SK-N-SH (cell line): ENCODE data around the gene KIF2A. TPM values are rescaled to one million over a fixed set of nuclear protein-coding genes. Genes with fewer than 3 reads are reported as not detected.

Experiments used
- CTCF ChIA-PET: fragments of 300-600, 350-600 bp; formaldehyde crosslinking; extraction: SDS; loops from one replicate; lab custom pipeline; 2021; lab: Yijun Ruan, JAX
- POLR2A ChIA-PET: fragments of 350-600 bp; sonication (Branson Sonifier 250); formaldehyde crosslinking; extraction: SDS; loops from one replicate; lab custom pipeline; 2020; ENCODE audit warnings: antibody characterized with exemption, inconsistent platforms; lab: Yijun Ruan, JAX
- DNase-seq: peaks from one replicate; pipeline ENCODE4 v3.0.0; 2012
- H2AFZ ChIP-seq: fragments of 200-600 bp; sonication (generic); 2 replicates; pipeline ENCODE4 v1.8.1; 2016; ENCODE audit warnings: antibody characterized with exemption, mild to moderate bottlenecking, low read depth
- H3F3A ChIP-seq: fragments of 200-600 bp; sonication (generic); replicated peaks from 2 replicates; pipeline ENCODE3; 2016; ENCODE audit warnings: antibody characterized with exemption, mild to moderate bottlenecking; ENCODE audit not compliant: insufficient read depth
- H3K27ac ChIP-seq, 2 experiments: fragments of 200-500 bp in 1 of 2; fragments of 200-600 bp in 1 of 2; sonication (Bioruptor generic) in 1 of 2; sonication (generic), shearing (Covaris generic) in 1 of 2; 2 replicates each; pipeline versions ENCODE4 v1.5.1 to v1.6.1; 2014 to 2016; ENCODE audit warnings: low read depth in 2 of 2, inconsistent platforms in 1 of 2, low read length in 1 of 2, mild to moderate bottlenecking in 1 of 2, mixed read lengths in 1 of 2
- H3K27me3 ChIP-seq: fragments of 200-600 bp; sonication (generic), shearing (Covaris generic); 2 replicates; pipeline ENCODE4 v1.6.1; 2016; ENCODE audit warnings: mixed run types; ENCODE audit not compliant: insufficient read depth
- H3K36me3 ChIP-seq, 2 experiments: fragments of 200-500 bp in 1 of 2; fragments of 200-600 bp in 1 of 2; sonication (Bioruptor generic) in 1 of 2; sonication (generic) in 1 of 2; replicated peaks in 1 of 2; 2 replicates each; pipeline versions ENCODE3 to v1.5.1; 2014 to 2016; ENCODE audit warnings: low read length in 1 of 2, mild to moderate bottlenecking in 1 of 2; ENCODE audit not compliant: insufficient read depth in 2 of 2, control insufficient read depth in 1 of 2
- H3K4me1 ChIP-seq, 2 experiments: fragments of 200-500 bp in 1 of 2; fragments of 200-600 bp in 1 of 2; sonication (Bioruptor generic) in 1 of 2; sonication (generic), shearing (Covaris generic) in 1 of 2; 2 replicates each; pipeline versions ENCODE4 v1.5.1 to v1.6.1; 2014 to 2016; ENCODE audit warnings: low read depth in 1 of 2, low read length in 1 of 2, mixed run types in 1 of 2; ENCODE audit not compliant: insufficient read depth in 2 of 2, control insufficient read depth in 1 of 2
- H3K4me2 ChIP-seq: fragments of 200-600 bp; sonication (generic), shearing (Covaris generic); 2 replicates; pipeline ENCODE4 v1.6.1; 2017; ENCODE audit warnings: mixed run types
- H3K4me3 ChIP-seq, 2 experiments: fragments of 200-500 bp in 1 of 2; fragments of 200-600 bp in 1 of 2; sonication (Bioruptor generic) in 1 of 2; sonication (generic), shearing (Covaris generic) in 1 of 2; 2 replicates each; pipeline versions ENCODE4 v1.5.1 to v1.8.1; 2014 to 2016; ENCODE audit warnings: low read depth in 2 of 2, inconsistent platforms in 1 of 2, low read length in 1 of 2, mild to moderate bottlenecking in 1 of 2, mixed read lengths in 1 of 2, moderate library complexity in 1 of 2
- H3K79me2 ChIP-seq: fragments of 200-600 bp; sonication (generic); 2 replicates; pipeline ENCODE4 v1.8.1; 2017; ENCODE audit warnings: mild to moderate bottlenecking; ENCODE audit not compliant: insufficient read depth
- H3K9ac ChIP-seq: fragments of 200-600 bp; sonication (generic); 2 replicates; pipeline ENCODE4 v1.6.1; 2017; ENCODE audit warnings: mixed run types
- H3K9me2 ChIP-seq: fragments of 200-600 bp; sonication (generic); 2 replicates; pipeline ENCODE4 v1.6.1; 2017; ENCODE audit warnings: mixed run types
- H3K9me3 ChIP-seq: fragments of 200-600 bp; sonication (generic); 2 replicates; pipeline ENCODE4 v1.6.1; 2017; ENCODE audit warnings: mixed run types, mild to moderate bottlenecking, moderate library complexity
- H4K20me1 ChIP-seq: fragments of 200-600 bp; sonication (generic); 2 replicates; pipeline ENCODE4 v1.6.1; 2017; ENCODE audit warnings: mild to moderate bottlenecking, mixed run types; ENCODE audit not compliant: insufficient read depth
- CHD2 ChIP-seq: fragments of 150-350 bp; IDR thresholded peaks from 2 replicates; pipeline ENCODE4 v1.6.1; 2018; ENCODE audit warnings: low read length; ENCODE audit not compliant: partially characterized antibody
- CTCF ChIP-seq: fragments of 200-600 bp; sonication (generic); IDR thresholded peaks from 2 replicates; pipeline ENCODE4 v1.6.1; 2017; ENCODE audit warnings: antibody characterized with exemption, mild to moderate bottlenecking, moderate library complexity
- ELF1 ChIP-seq: IDR thresholded peaks from 2 replicates; pipeline ENCODE4 v1.4.0; 2012
- FOXJ3 ChIP-seq: sonication (generic); formaldehyde crosslinking; IDR thresholded peaks from 2 replicates; pipeline ENCODE4 v1.5.1; 2020; ENCODE audit warnings: mild to moderate bottlenecking, missing genetic modification reagents
- FOXM1 ChIP-seq: IDR thresholded peaks from 2 replicates; pipeline ENCODE4 v1.4.0; 2012; ENCODE audit warnings: low read depth, mild to moderate bottlenecking
- IRF3 ChIP-seq: fragments of 150-350 bp; IDR thresholded peaks from 2 replicates; pipeline ENCODE4 v1.6.1; 2016; ENCODE audit warnings: mild to moderate bottlenecking, low read depth, low read length
- MXI1 ChIP-seq: IDR thresholded peaks from 2 replicates; pipeline ENCODE4 v1.6.1; 2012; ENCODE audit warnings: mild to moderate bottlenecking, low read depth, low read length, improper control_type of control experiment
- NFIC ChIP-seq: IDR thresholded peaks from 2 replicates; pipeline ENCODE4 v1.4.0; 2012; ENCODE audit warnings: borderline replicate concordance
- NRF1 ChIP-seq: IDR thresholded peaks from 2 replicates; pipeline ENCODE4 v1.6.1; 2012; ENCODE audit warnings: low read depth, mild to moderate bottlenecking, low read length
- PBX3 ChIP-seq: IDR thresholded peaks from 2 replicates; pipeline ENCODE4; 2012
- POLR2AphosphoS5 ChIP-seq: IDR thresholded peaks from 2 replicates; pipeline ENCODE4 v1.6.1; 2012; ENCODE audit warnings: low read depth, low read length
- RAD21 ChIP-seq: IDR thresholded peaks from 2 replicates; pipeline ENCODE4 v1.6.1; 2012; ENCODE audit warnings: mild to moderate bottlenecking, low read length
- REST ChIP-seq: IDR thresholded peaks from 2 replicates; pipeline ENCODE4 v1.6.1; 2012; ENCODE audit warnings: mild to moderate bottlenecking, low read depth, low read length, moderate library complexity
- RFX5 ChIP-seq: IDR thresholded peaks from 2 replicates; pipeline ENCODE4 v1.6.1; 2012; ENCODE audit warnings: mild to moderate bottlenecking, improper control_type of control experiment, low read length
- SMC3 ChIP-seq: IDR thresholded peaks from 2 replicates; pipeline ENCODE4 v1.6.1; 2012; ENCODE audit warnings: low read depth, low read length, improper control_type of control experiment
- TCF12 ChIP-seq: IDR thresholded peaks from 2 replicates; pipeline ENCODE4 v1.4.0; 2012
- TEAD4 ChIP-seq: IDR thresholded peaks from 2 replicates; pipeline ENCODE4 v1.4.0; 2012; ENCODE audit warnings: mild to moderate bottlenecking, borderline replicate concordance; ENCODE audit not compliant: insufficient read depth
- USF1 ChIP-seq: IDR thresholded peaks from 2 replicates; pipeline ENCODE4 v1.4.0; 2012; ENCODE audit warnings: low read depth, borderline replicate concordance
- USF2 ChIP-seq: fragments of 150-350 bp; IDR thresholded peaks from 2 replicates; pipeline ENCODE4 v1.6.1; 2017; ENCODE audit warnings: antibody characterized with exemption, low read length, low read depth, borderline replicate concordance
- YY1 ChIP-seq: IDR thresholded peaks from 2 replicates; pipeline ENCODE4 v1.4.0; 2012; ENCODE audit warnings: low read depth, mild to moderate bottlenecking
- WGBS: methylation state at CpG from one replicate; pipeline ENCODE4 v1.1.6; 2017; ENCODE audit warnings: low lambda C conversion rate; 5-methylcytosine and 5-hydroxymethylcytosine counted together
- polyA plus RNA-seq, 3 experiments: library from polyadenylated mRNA; depleted of rRNA; stranded (reverse); fragments of >200 nt; gene quantifications; 2 replicates each; pipeline ENCODE4 v1.2.3, GENCODE V29; 2012

The KIF2A gene
- polyA plus RNA-seq, 1 of the 3 experiments (the other 2 are of a cell fraction) = 14.3 TPM

GRCh38 chr5:62424763-62425162 lies 118.8 kb downstream of the KIF2A start:
- H3K4me2 ChIP-seq = no peak overlapping the region
- H3K36me3 ChIP-seq = no peaks in the 10 kb centered on the region
- no peak for DNase-seq
- 0 out of 2 replicates have a peak, but pooled peaks cover 8% of the 10 kb centered on the region for H4K20me1 ChIP-seq
- H3K9me3 ChIP-seq = no peaks in the 10 kb centered on the region
- no peak overlapping the region for H3K4me3 ChIP-seq
- POLR2A ChIA-PET = no interaction called here
- no peak for TF ChIP-seq RFX5
- no peak for TF ChIP-seq CHD2
- no peak for TF ChIP-seq REST
- no peak for TF ChIP-seq YY1
- TF ChIP-seq POLR2AphosphoS5 = no peak
- no peak for TF ChIP-seq USF1
- TF ChIP-seq PBX3 = no peak
- TF ChIP-seq ELF1 = no peak
- TF ChIP-seq SMC3 = no peak
- no peak for TF ChIP-seq NRF1
- TF ChIP-seq TEAD4 = no peak
- TF ChIP-seq CTCF = no peak
- no peak for TF ChIP-seq RAD21
- no peak for TF ChIP-seq NFIC
- TF ChIP-seq MXI1 = no peak
- no peak for TF ChIP-seq FOXM1
- TF ChIP-seq IRF3 = no peak
- TF ChIP-seq TCF12 = no peak
- no peak for TF ChIP-seq FOXJ3 (CRISPR knock-in tag)
- TF ChIP-seq USF2 = no peak
- WGBS = 92% methylated on average over 1 of the region's 1 CpG
- H3F3A ChIP-seq = no peaks in the 10 kb centered on the region
- H3K9me2 ChIP-seq = no peaks in the 10 kb centered on the region
- H3K79me2 ChIP-seq = peaks cover 97% of the 10 kb centered on the region
- H2AFZ ChIP-seq = no peak overlapping the region
- H3K27me3 ChIP-seq = no peaks in the 10 kb centered on the region
- no peak overlapping the region for H3K27ac ChIP-seq
- no peaks in the 10 kb centered on the region for H3K4me1 ChIP-seq
- CTCF ChIA-PET = interaction anchor here (0.7 to 1.2 kb wide), 3 partner anchors 17 to 36 kb away, joined by 3 to 5 read pairs (median 3); no protein-coding TSS in a partner anchor
- no peak overlapping the region for H3K9ac ChIP-seq
